PC-9 (cell line): Measurements from ENCODE around the gene WRAP73. TPM values are rescaled to one million over a fixed set of nuclear protein-coding genes. Genes with fewer than 3 reads are reported as not detected.

Experiments
- BruUV-seq: library from RNA; stranded (reverse); fragments of 400-500 nt; replicated peaks from 2 replicates; lab custom pipeline; 2021; lab: Mats Ljungman, UMichigan
- CTCF ChIA-PET: fragments of 300-600 bp; sonication (Branson Sonifier 250); formaldehyde crosslinking; loops from one replicate; lab custom pipeline; 2022; ENCODE audit warnings: antibody characterized with exemption; lab: Charles Lee
- POLR2A ChIA-PET: fragments of 300-600 bp; sonication (Branson Sonifier 250); formaldehyde crosslinking; loops from one replicate; lab custom pipeline; 2022; ENCODE audit warnings: antibody characterized with exemption; ENCODE audit not compliant: unreplicated experiment; lab: Charles Lee
- DNase-seq, 2 experiments: peaks; one replicate each; pipeline versions ENCODE4 v3.0.0 to v3.0.0-alpha.2; 2015 to 2022; ENCODE audit warnings: mixed read lengths in 1 of 2
- H2AFZ ChIP-seq: fragments of 200-600 bp; sonication (generic); 2 replicates; pipeline ENCODE4 v1.8.1; 2017; ENCODE audit warnings: antibody characterized with exemption
- H3F3A ChIP-seq: fragments of 200-600 bp; sonication (generic); 2 replicates; pipeline ENCODE4 v1.8.1; 2017; ENCODE audit warnings: antibody characterized with exemption, mild to moderate bottlenecking, low read depth; ENCODE audit not compliant: insufficient read depth
- H3K27ac ChIP-seq: fragments of 200-600 bp; sonication (generic); 2 replicates; pipeline ENCODE4 v1.6.1; 2016; ENCODE audit warnings: mixed run types
- H3K27me3 ChIP-seq: fragments of 200-600 bp; sonication (generic); 2 replicates; pipeline ENCODE4 v1.6.1; 2016; ENCODE audit warnings: low read depth, mixed run types; ENCODE audit not compliant: insufficient read depth
- H3K36me3 ChIP-seq: fragments of 200-600 bp; sonication (generic); 2 replicates; pipeline ENCODE4 v1.6.1; 2016; ENCODE audit warnings: low read depth, mixed run types
- H3K4me1 ChIP-seq: fragments of 200-600 bp; sonication (generic); replicated peaks from 2 replicates; pipeline ENCODE4 v1.6.1; 2016; ENCODE audit warnings: mixed run types; ENCODE audit not compliant: insufficient read depth
- H3K4me2 ChIP-seq: fragments of 200-600 bp; sonication (generic); 2 replicates; pipeline ENCODE4 v1.6.1; 2017; ENCODE audit warnings: mixed run types
- H3K4me3 ChIP-seq: fragments of 200-600 bp; sonication (generic); 2 replicates; pipeline ENCODE4 v1.6.1; 2016; ENCODE audit warnings: mixed run types
- H3K79me2 ChIP-seq: fragments of 200-600 bp; sonication (generic); 2 replicates; pipeline ENCODE4 v1.6.1; 2017; ENCODE audit warnings: low read depth, mixed run types
- H3K9me2 ChIP-seq: fragments of 200-600 bp; sonication (generic); 2 replicates; pipeline ENCODE4 v1.8.1; 2017; ENCODE audit warnings: mild to moderate bottlenecking; ENCODE audit not compliant: insufficient read depth
- H3K9me3 ChIP-seq: fragments of 200-600 bp; sonication (generic); 2 replicates; pipeline ENCODE4 v1.8.1; 2016; ENCODE audit warnings: low read depth; ENCODE audit not compliant: insufficient read depth
- H4K20me1 ChIP-seq: fragments of 200-600 bp; sonication (generic); 2 replicates; pipeline ENCODE4 v1.8.1; 2017; ENCODE audit not compliant: insufficient read depth
- EZH2 ChIP-seq: fragments of 200-600 bp; sonication (generic); IDR thresholded peaks from 2 replicates; pipeline ENCODE4 v1.8.0; 2017; ENCODE audit warnings: antibody characterized with exemption, low read depth
- intact Hi-C: fragments of 100-400 bp; cut with micrococcal nuclease; formaldehyde crosslinking; loops from one replicate; pipeline ENCODE4 v1.10.0; 2022; ENCODE audit not compliant: unreplicated experiment
- total RNA-seq: library from RNA; stranded (reverse); gene quantifications from 2 replicates; pipeline ENCODE4 v1.2.3, GENCODE V29; 2021
- TF ChIP-seq, protein P1 (sequence below): fragments of 200-600 bp; sonication (generic); conservative IDR thresholded peaks from 2 replicates; pipeline ENCODE4 v1.6.1; 2017; ENCODE audit warnings: mixed run types, antibody characterized with exemption, mild to moderate bottlenecking, moderate library complexity

The WRAP73 gene
- total RNA-seq, 1 experiment from 2014 or later: 25.5 TPM

DNA sequence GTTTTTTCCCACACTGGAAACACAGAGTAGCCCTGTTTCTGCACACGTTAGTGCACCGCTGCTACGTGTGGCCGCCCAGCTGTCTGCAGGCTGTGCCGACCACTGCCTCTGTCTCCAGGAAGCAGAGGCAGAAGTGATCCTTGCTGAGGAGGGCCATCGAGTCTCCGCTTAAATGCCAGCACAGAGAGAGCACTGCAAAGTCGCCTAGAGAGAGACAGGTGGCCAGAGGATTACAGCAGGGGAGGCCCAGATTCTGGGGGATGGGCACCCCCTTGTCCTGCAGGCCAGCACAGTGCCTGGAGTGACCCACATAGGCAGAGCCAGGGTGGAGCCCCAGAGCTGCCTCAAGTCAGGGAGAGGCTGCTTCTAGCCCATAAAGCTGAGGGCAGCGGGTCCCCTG is 19.0 kb downstream of the WRAP73 start:
- peaks cover 3% of the 10 kb centered on the region; the same call in 1 of the 2 replicates for H4K20me1 ChIP-seq
- TF ChIP-seq, protein P1, sequence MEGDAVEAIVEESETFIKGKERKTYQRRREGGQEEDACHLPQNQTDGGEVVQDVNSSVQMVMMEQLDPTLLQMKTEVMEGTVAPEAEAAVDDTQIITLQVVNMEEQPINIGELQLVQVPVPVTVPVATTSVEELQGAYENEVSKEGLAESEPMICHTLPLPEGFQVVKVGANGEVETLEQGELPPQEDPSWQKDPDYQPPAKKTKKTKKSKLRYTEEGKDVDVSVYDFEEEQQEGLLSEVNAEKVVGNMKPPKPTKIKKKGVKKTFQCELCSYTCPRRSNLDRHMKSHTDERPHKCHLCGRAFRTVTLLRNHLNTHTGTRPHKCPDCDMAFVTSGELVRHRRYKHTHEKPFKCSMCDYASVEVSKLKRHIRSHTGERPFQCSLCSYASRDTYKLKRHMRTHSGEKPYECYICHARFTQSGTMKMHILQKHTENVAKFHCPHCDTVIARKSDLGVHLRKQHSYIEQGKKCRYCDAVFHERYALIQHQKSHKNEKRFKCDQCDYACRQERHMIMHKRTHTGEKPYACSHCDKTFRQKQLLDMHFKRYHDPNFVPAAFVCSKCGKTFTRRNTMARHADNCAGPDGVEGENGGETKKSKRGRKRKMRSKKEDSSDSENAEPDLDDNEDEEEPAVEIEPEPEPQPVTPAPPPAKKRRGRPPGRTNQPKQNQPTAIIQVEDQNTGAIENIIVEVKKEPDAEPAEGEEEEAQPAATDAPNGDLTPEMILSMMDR: no peak
- no peak for TF ChIP-seq EZH2
- H3K27ac ChIP-seq: no peak overlapping the region
- ChIA-PET CTCF (interaction anchor here (0.6 to 1.6 kb wide), 2 partner anchors 23 to 178 kb away, joined by 4 to 7 read pairs; no protein-coding TSS in a partner anchor), POLR2A (no interaction called here)
- no peak for DNase-seq
- no peaks in the 10 kb centered on the region for H3K36me3 ChIP-seq
- H3K27me3 ChIP-seq: no peaks in the 10 kb centered on the region
- no TSS peak for BruUV-seq
- intact Hi-C loops: no loop called here
- no peaks in the 10 kb centered on the region for H3K9me2 ChIP-seq
- H3K4me3 ChIP-seq: no peak overlapping the region
- H3F3A ChIP-seq: peaks cover 17% of the 10 kb centered on the region
- no peak overlapping the region for H2AFZ ChIP-seq
- no peak overlapping the region for H3K4me2 ChIP-seq
- peaks cover 5% of the 10 kb centered on the region for H3K4me1 ChIP-seq
- H3K9me3 ChIP-seq: no peaks in the 10 kb centered on the region
- H3K79me2 ChIP-seq: 0 out of 2 replicates have a peak, but pooled peaks cover 4% of the 10 kb centered on the region

DNA sequence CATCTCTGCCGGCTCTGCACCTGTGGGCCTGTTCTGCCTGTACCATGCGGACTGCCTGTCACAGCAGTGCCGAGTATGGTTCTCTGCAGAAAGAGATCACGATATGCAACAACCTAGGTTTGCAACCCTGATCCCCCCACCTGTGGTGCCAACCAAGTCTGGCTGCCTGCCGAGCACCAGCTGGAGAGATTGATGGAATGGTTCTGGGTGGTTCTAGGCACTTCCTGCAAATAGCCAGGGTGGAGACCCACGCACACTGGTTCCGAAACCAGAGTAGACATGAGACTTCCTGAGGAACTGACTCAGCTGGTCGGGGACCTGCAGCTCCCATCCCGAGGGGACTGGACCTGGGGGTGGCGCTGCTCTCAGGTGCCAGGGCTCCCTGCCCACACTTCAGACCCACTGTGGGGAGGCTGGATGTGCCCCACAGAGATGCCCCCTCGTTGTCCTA is 19.7 kb downstream of the WRAP73 start:
- Histone ChIP-seq H3K4me3 (no peak overlapping the region), H3K4me1 (peaks cover 8% of the 10 kb centered on the region), H3F3A (peaks cover 20% of the 10 kb centered on the region), H3K4me2 (no peak overlapping the region), H4K20me1 (peaks cover 3% of the 10 kb centered on the region; the same call in 1 of the 2 replicates), H3K27ac (no peak overlapping the region), H3K27me3 (no peaks in the 10 kb centered on the region), H2AFZ (no peak overlapping the region), H3K9me2 (no peaks in the 10 kb centered on the region), H3K36me3 (no peaks in the 10 kb centered on the region), H3K79me2 (0 out of 2 replicates have a peak, but pooled peaks cover 7% of the 10 kb centered on the region), H3K9me3 (no peaks in the 10 kb centered on the region)
- intact Hi-C loops: no loop called here
- ChIA-PET POLR2A (no interaction called here), CTCF (no interaction called here)
- TF ChIP-seq, protein P1: no peak
- no peak for TF ChIP-seq EZH2
- DNase-seq: no peak
- no TSS peak for BruUV-seq

DNA sequence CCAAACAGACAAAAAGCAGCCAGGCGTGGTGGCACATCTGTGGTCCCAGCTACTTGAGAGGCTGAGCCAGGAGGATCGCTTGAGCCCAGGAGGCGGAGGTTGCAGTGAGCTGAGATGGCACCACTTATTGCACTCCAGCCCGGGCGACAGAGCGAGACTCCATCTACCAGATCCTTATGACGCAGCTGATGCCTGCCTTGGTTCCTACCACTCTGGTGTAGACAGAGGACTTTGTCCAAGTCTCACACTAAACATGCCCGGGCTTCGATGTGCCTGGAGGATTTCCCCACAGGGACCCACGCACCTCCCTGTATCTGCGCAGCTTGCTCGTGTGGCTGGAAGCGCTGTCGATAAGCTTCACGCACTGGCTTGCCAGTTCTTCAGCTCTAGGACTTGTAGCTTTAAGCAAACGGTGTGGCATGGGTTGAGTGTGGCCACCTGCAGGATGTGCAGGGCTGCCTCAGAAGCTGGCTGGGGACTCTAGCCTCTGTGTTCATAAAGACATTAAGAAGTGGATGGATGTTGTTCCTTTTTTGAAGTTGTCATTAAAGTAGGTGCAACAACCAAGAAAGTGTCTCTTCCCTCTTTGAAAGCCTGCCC is 20.2 kb downstream of the WRAP73 start:
- CTCF ChIA-PET: no interaction called here
- intact Hi-C loops: loop anchor here (5.0 kb wide), 1 partner anchor 73 kb away; no protein-coding TSS in a partner anchor

More for the DNA sequence above, 20.2 kb downstream of the WRAP73 start:
- no peak overlapping the region for H3K27ac ChIP-seq
- H4K20me1 ChIP-seq: peaks cover 3% of the 10 kb centered on the region; the same call in 1 of the 2 replicates
- H3K36me3 ChIP-seq: no peaks in the 10 kb centered on the region
- 0 out of 2 replicates have a peak, but pooled peaks cover 7% of the 10 kb centered on the region for H3K79me2 ChIP-seq
- DNase-seq: no peak
- TF ChIP-seq, protein P1: no peak
- no peak for TF ChIP-seq EZH2
- no peaks in the 10 kb centered on the region for H3K9me3 ChIP-seq
- no peaks in the 10 kb centered on the region for H3K27me3 ChIP-seq
- H3F3A ChIP-seq: peaks cover 20% of the 10 kb centered on the region
- H2AFZ ChIP-seq: no peak overlapping the region
- no peak overlapping the region for H3K4me2 ChIP-seq
- POLR2A ChIA-PET: no interaction called here
- H3K9me2 ChIP-seq: no peaks in the 10 kb centered on the region
- H3K4me1 ChIP-seq: peaks cover 8% of the 10 kb centered on the region
- TSS peak; percentile 65 for BruUV-seq
- no peak overlapping the region for H3K4me3 ChIP-seq
